H1 (cell line): Measurements from ENCODE around the gene AGBL4. TPM values are rescaled to one million over a fixed set of nuclear protein-coding genes. Genes with fewer than 3 reads are reported as not detected.

Experiments
- CTCF ChIA-PET: fragments of 300-600 bp; sonication (Branson Sonifier 250); formaldehyde crosslinking; loops from one replicate; lab custom pipeline; 2021; ENCODE audit not compliant: partially characterized antibody; lab: Charles Lee
- POLR2A ChIA-PET: fragments of 300-600 bp; sonication (Branson Sonifier 250); formaldehyde crosslinking; loops from one replicate; lab custom pipeline; 2021; ENCODE audit warnings: inconsistent platforms; ENCODE audit not compliant: partially characterized antibody; lab: Charles Lee
- DNase-seq, 2 experiments: peaks; one replicate each; pipeline versions ENCODE4 v3.0.0 to v3.0.0-alpha.2; 2010 to 2022; ENCODE audit warnings: low spot score in 2 of 2, low read depth in 1 of 2, mixed read lengths in 1 of 2
- FAIRE-seq: peaks from 2 replicates; lab custom pipeline; 2011; peaks lifted over from hg19 to GRCh38; lab: Jason Lieb, UNC
- H2AFZ ChIP-seq: 2 replicates; pipeline ENCODE4 v1.8.1; 2012; ENCODE audit warnings: low read length, inconsistent platforms
- H2AK5ac ChIP-seq: 2 replicates; pipeline ENCODE4 v1.6.1; 2013; ENCODE audit warnings: low read depth, low read length
- H2BK120ac ChIP-seq: replicated peaks from 2 replicates; pipeline ENCODE3; 2013; ENCODE audit warnings: low read depth, low read length, inconsistent platforms
- H2BK12ac ChIP-seq: 2 replicates; pipeline ENCODE4 v1.6.1; 2013; ENCODE audit warnings: low read depth, low read length
- H2BK15ac ChIP-seq: 2 replicates; pipeline ENCODE4 v1.6.1; 2013; ENCODE audit warnings: low read length
- H2BK20ac ChIP-seq: 2 replicates; pipeline ENCODE4 v1.6.1; 2013; ENCODE audit warnings: low read length
- H2BK5ac ChIP-seq: 2 replicates; pipeline ENCODE4 v1.6.1; 2013; ENCODE audit warnings: low read depth, low read length
- H3K14ac ChIP-seq: 2 replicates; pipeline ENCODE4 v1.6.1; 2013; ENCODE audit warnings: inconsistent platforms; ENCODE audit not compliant: insufficient read length
- H3K18ac ChIP-seq: 2 replicates; pipeline ENCODE4 v1.6.1; 2013; ENCODE audit warnings: low read length; ENCODE audit errors: extremely low read depth
- H3K23ac ChIP-seq: 2 replicates; pipeline ENCODE4 v1.6.1; 2013; ENCODE audit warnings: inconsistent platforms; ENCODE audit not compliant: insufficient read length
- H3K23me2 ChIP-seq: 2 replicates; pipeline ENCODE4 v1.6.1; 2013; ENCODE audit warnings: low read depth, low read length
- H3K27ac ChIP-seq: 2 replicates; pipeline ENCODE4 v1.6.1; 2011; ENCODE audit warnings: low read depth, low read length, inconsistent platforms
- H3K27me3 ChIP-seq, 4 experiments: replicated peaks in 1 of 4; 1 replicate in 1 of 4; 2 replicates in 3 of 4; pipeline versions ENCODE4 v1.6.1 to v1.8.1; 2011 to 2013; ENCODE audit warnings: low read length in 3 of 4, mild to moderate bottlenecking in 3 of 4, inconsistent platforms in 2 of 4, mixed read lengths in 2 of 4, moderate library complexity in 1 of 4; ENCODE audit not compliant: control insufficient read depth in 3 of 4, insufficient read depth in 3 of 4; ENCODE audit errors: extremely low read depth in 1 of 4
- H3K36me3 ChIP-seq, 4 experiments: 2 replicates each; pipeline versions ENCODE4 v1.6.1 to v1.8.1; 2011 to 2013; ENCODE audit warnings: mild to moderate bottlenecking in 4 of 4, low read length in 3 of 4, moderate library complexity in 2 of 4, control low read depth in 1 of 4, inconsistent platforms in 1 of 4; ENCODE audit not compliant: insufficient read depth in 4 of 4, control insufficient read depth in 2 of 4
- H3K4ac ChIP-seq: replicated peaks from 2 replicates; pipeline ENCODE3; 2013; ENCODE audit warnings: low read length, low read depth, mixed read lengths, inconsistent platforms; ENCODE audit not compliant: insufficient read length
- H3K4me1 ChIP-seq, 4 experiments: replicated peaks in 1 of 4; 1 replicate in 1 of 4; 2 replicates in 3 of 4; pipeline versions ENCODE4 v1.6.1 to v1.8.1; 2011 to 2013; ENCODE audit warnings: low read length in 3 of 4, inconsistent platforms in 2 of 4, mixed read lengths in 1 of 4; ENCODE audit not compliant: insufficient read depth in 4 of 4, control insufficient read depth in 3 of 4
- H3K4me2 ChIP-seq, 2 experiments: 2 replicates each; pipeline versions ENCODE4 v1.6.1 to v1.8.1; 2011 to 2013; ENCODE audit warnings: low read depth in 2 of 2, low read length in 2 of 2, control low read depth in 1 of 2, inconsistent platforms in 1 of 2, mild to moderate bottlenecking in 1 of 2; ENCODE audit not compliant: insufficient read depth in 1 of 2
- H3K4me3 ChIP-seq, 4 experiments: fragments of 200-600, 300-600 bp in 1 of 4; sonication (generic), shearing (Covaris generic), sonication (Bioruptor Twin) in 1 of 4; 2 replicates each; pipeline versions ENCODE4 v1.5.1 to v1.8.1; 2011 to 2016; ENCODE audit warnings: low read length in 4 of 4, low read depth in 3 of 4, control low read depth in 2 of 4, inconsistent platforms in 2 of 4, mild to moderate bottlenecking in 2 of 4, mixed read lengths in 1 of 4, moderate library complexity in 1 of 4; ENCODE audit not compliant: insufficient read depth in 2 of 4; ENCODE audit errors: extremely low read depth in 1 of 4
- H3K56ac ChIP-seq: replicated peaks from 2 replicates; pipeline ENCODE3; 2013; ENCODE audit warnings: low read depth, mild to moderate bottlenecking, mixed read lengths, low read length, inconsistent platforms; ENCODE audit not compliant: insufficient read length
- H3K79me1 ChIP-seq: 2 replicates; pipeline ENCODE4 v1.6.1; 2013; ENCODE audit warnings: low read depth, low read length, control low read depth
- H3K79me2 ChIP-seq, 2 experiments: 2 replicates each; pipeline versions ENCODE4 v1.6.1 to v1.8.1; 2012 to 2013; ENCODE audit warnings: low read length in 2 of 2, mild to moderate bottlenecking in 2 of 2, inconsistent platforms in 1 of 2; ENCODE audit not compliant: insufficient read depth in 2 of 2, control insufficient read depth in 1 of 2
- H3K9ac ChIP-seq, 4 experiments: replicated peaks in 1 of 4; 1 replicate in 1 of 4; 2 replicates in 3 of 4; pipeline versions ENCODE4 v1.6.1 to v1.8.1; 2011 to 2013; ENCODE audit warnings: low read depth in 3 of 4, low read length in 3 of 4, control low read depth in 2 of 4, mild to moderate bottlenecking in 2 of 4, moderate library complexity in 2 of 4, inconsistent platforms in 1 of 4; ENCODE audit errors: extremely low read depth in 1 of 4
- H3K9me3 ChIP-seq, 2 experiments: 2 replicates each; pipeline versions ENCODE4 v1.6.1 to v1.8.1; 2012 to 2013; ENCODE audit warnings: mild to moderate bottlenecking in 2 of 2, moderate library complexity in 2 of 2, control low read depth in 1 of 2, inconsistent platforms in 1 of 2, low read depth in 1 of 2, low read length in 1 of 2, mixed read lengths in 1 of 2; ENCODE audit not compliant: insufficient read depth in 2 of 2
- H4K20me1 ChIP-seq, 2 experiments: replicated peaks in 1 of 2; 2 replicates each; pipeline versions ENCODE3 to v1.8.1; 2011 to 2013; ENCODE audit warnings: inconsistent platforms in 2 of 2, low read length in 2 of 2, mild to moderate bottlenecking in 1 of 2; ENCODE audit not compliant: insufficient read depth in 2 of 2, control insufficient read depth in 1 of 2
- H4K5ac ChIP-seq: 2 replicates; pipeline ENCODE4 v1.6.1; 2013; ENCODE audit warnings: low read length, low read depth, mixed read lengths, inconsistent platforms; ENCODE audit not compliant: insufficient read length
- H4K8ac ChIP-seq: 2 replicates; pipeline ENCODE4 v1.8.0; 2013; ENCODE audit warnings: mild to moderate bottlenecking, moderate library complexity, low read length, inconsistent platforms; ENCODE audit not compliant: insufficient read depth; ENCODE audit errors: extremely low read depth
- H4K91ac ChIP-seq: replicated peaks from 2 replicates; pipeline ENCODE3; 2013; ENCODE audit warnings: low read length, mixed read lengths, inconsistent platforms; ENCODE audit not compliant: insufficient read length
- BACH1 ChIP-seq: IDR thresholded peaks from 2 replicates; pipeline ENCODE4 v1.6.1; 2012; ENCODE audit warnings: low read length, improper control_type of control experiment
- BCL11A ChIP-seq, 2 experiments: IDR thresholded peaks; one replicate each; pipeline ENCODE4 v1.6.1; 2011; ENCODE audit warnings: low read depth in 2 of 2, low read length in 2 of 2, mild to moderate bottlenecking in 2 of 2
- BRCA1 ChIP-seq: IDR thresholded peaks from 2 replicates; pipeline ENCODE4 v1.6.1; 2012; ENCODE audit warnings: low read depth, low read length, improper control_type of control experiment
- CBX5 ChIP-seq: fragments of 300-800, 300-1000 bp; sonication (generic); IDR thresholded peaks from 2 replicates; pipeline ENCODE4 v1.7.1; 2016; ENCODE audit warnings: antibody characterized with exemption, low read length, low read depth
- HDAC2 ChIP-seq, 2 experiments: fragments of 300-600 bp in 1 of 2; sonication (generic) in 1 of 2; IDR thresholded peaks; 2 replicates each; pipeline ENCODE4 v1.6.1; 2011 to 2012; ENCODE audit warnings: low read depth in 2 of 2, low read length in 2 of 2, mild to moderate bottlenecking in 2 of 2, moderate library complexity in 2 of 2, borderline replicate concordance in 1 of 2, inconsistent platforms in 1 of 2
- MAX ChIP-seq: IDR thresholded peaks from 2 replicates; pipeline ENCODE4 v1.6.1; 2012; ENCODE audit warnings: inconsistent platforms
- RAD21 ChIP-seq, 2 experiments: IDR thresholded peaks in 1 of 2; conservative IDR thresholded peaks in 1 of 2; 2 replicates each; pipeline ENCODE4 v1.6.1; 2011; ENCODE audit warnings: low read depth in 2 of 2, low read length in 2 of 2, improper control_type of control experiment in 1 of 2, inconsistent platforms in 1 of 2, mild to moderate bottlenecking in 1 of 2, moderate library complexity in 1 of 2
- RNF2 ChIP-seq: fragments of 200-900, 300-1000 bp; sonication (generic); IDR thresholded peaks from 2 replicates; pipeline ENCODE4 v1.7.1; 2016; ENCODE audit warnings: borderline replicate concordance, low read depth, mild to moderate bottlenecking, antibody characterized with exemption, low read length; ENCODE audit not compliant: poor library complexity, severe bottlenecking; ENCODE audit errors: missing control alignments
- SAP30 ChIP-seq: fragments of 300-600 bp; sonication (generic); IDR thresholded peaks from 2 replicates; pipeline ENCODE4 v1.7.1; 2012; ENCODE audit warnings: low read length, moderate library complexity, mild to moderate bottlenecking, inconsistent platforms; ENCODE audit not compliant: insufficient read depth, insufficient replicate concordance
- SP4 ChIP-seq: IDR thresholded peaks from 2 replicates; pipeline ENCODE4 v1.6.1; 2012; ENCODE audit warnings: low read length, inconsistent platforms
- TAF1 ChIP-seq: IDR thresholded peaks from 2 replicates; pipeline ENCODE4 v1.6.1; 2011; ENCODE audit warnings: mild to moderate bottlenecking, low read depth, low read length
- WGBS, 2 experiments: shearing (Covaris generic) in 1 of 2; methylation state at CpG; one replicate each; pipeline versions ENCODE4 v1.1.6 to v1.1.7; 2013 to 2015; ENCODE audit warnings: low lambda C conversion rate in 2 of 2, mixed read lengths in 2 of 2, inconsistent platforms in 1 of 2, low coverage in 1 of 2, missing lambda C conversion rate in 1 of 2; ENCODE audit not compliant: insufficient replicate concordance in 2 of 2, insufficient coverage in 1 of 2, insufficient read length in 1 of 2; ENCODE audit errors: extremely low coverage in 1 of 2, missing lambda C conversion rate in 1 of 2; 5-methylcytosine and 5-hydroxymethylcytosine counted together
- polyA plus RNA-seq, 7 experiments: library from polyadenylated mRNA; depleted of rRNA in 3 of 7; stranded (reverse) in 5 of 7; unstranded in 2 of 7; fragments of >200 nt in 5 of 7; fragments of 200-250 nt in 2 of 7; gene quantifications; 1 replicate in 5 of 7; 2 replicates in 1 of 7; 4 replicates in 1 of 7; pipeline versions ENCODE4 v1.2.1 to v1.2.3, GENCODE V29; 2011 to 2013; ENCODE audit warnings: missing spikeins in 2 of 7, mixed read lengths in 2 of 7
- total RNA-seq: library from RNA; stranded (reverse); fragmentation: NEBNext Ultra II Directional; extraction: Animal tissue kit (Norgen Biotek cat#: 25700); gene quantifications from 2 replicates; pipeline ENCODE4 v1.2.1, GENCODE V29; 2021
- TF ChIP-seq, protein P1 (sequence below): IDR thresholded peaks from 2 replicates; pipeline ENCODE4 v1.6.1; 2011; ENCODE audit warnings: low read depth, mild to moderate bottlenecking, low read length; ENCODE audit not compliant: insufficient read depth

AGBL4 gene
- total and polyA plus RNA-seq, 2 of the 8 experiments (the other 6 are each of a cell fraction or from before 2014, with no cell fraction given) = 0.41 to 0.45 TPM

GRCh38 chr1:49085079-49085478 is 938.7 kb downstream of the AGBL4 start:
- Histone ChIP-seq H3K79me1 (no peaks in the 10 kb centered on the region), H3K18ac (no peak overlapping the region), H2AK5ac (no peak overlapping the region), H2BK15ac (no peak overlapping the region), H3K4me1 (no peaks in the 10 kb centered on the region), H4K8ac (no peak overlapping the region), H3K14ac (no peak overlapping the region), H2BK5ac (no peak overlapping the region), H2AFZ (no peak overlapping the region), H2BK120ac (no peak overlapping the region), H3K56ac (no peak overlapping the region), H3K23me2 (no peaks in the 10 kb centered on the region), H3K9ac (no peak overlapping the region), H3K36me3 (no peaks in the 10 kb centered on the region), H2BK20ac (no peak overlapping the region), H3K4me2 (no peak overlapping the region), H3K27ac (no peak overlapping the region), H3K9me3 (peaks cover 74 to 75% of the 10 kb centered on the region in 2 experiments), H3K27me3 (no peaks in the 10 kb centered on the region), H4K20me1 (no peaks in the 10 kb centered on the region), H3K4ac (no peak overlapping the region), H3K23ac (no peak overlapping the region), H3K4me3 (no peak overlapping the region), H4K91ac (no peak overlapping the region), H3K79me2 (no peaks in the 10 kb centered on the region), H4K5ac (no peak overlapping the region), H2BK12ac (no peak overlapping the region)
- 85% methylated on average over 3 of the region's 3 CpGs; no CpG with 5 or more reads in 1 of the 2 experiments for WGBS, 2 experiments
- ChIA-PET CTCF (no interaction called here), POLR2A (no interaction called here)
- TF ChIP-seq CBX5 = no peak
- no peak for TF ChIP-seq MAX
- TF ChIP-seq SAP30 = no peak
- TF ChIP-seq BACH1 = no peak
- TF ChIP-seq HDAC2 (IDR thresholded peaks at IDR 0.05; ENCODE audit: borderline replicate concordance in 1 of 2, low read depth in 2 of 2, low read length in 2 of 2) = no peak
- no peak for TF ChIP-seq SP4
- TF ChIP-seq TAF1 = no peak
- no peak for TF ChIP-seq RNF2
- no peak for TF ChIP-seq RAD21 (IDR thresholded peaks at IDR 0.05 in 1 of 2, conservative IDR thresholded peaks at IDR 0.05 in 1 of 2; ENCODE audit: low read depth in 2 of 2, low read length in 2 of 2)
- TF ChIP-seq, protein P1, sequence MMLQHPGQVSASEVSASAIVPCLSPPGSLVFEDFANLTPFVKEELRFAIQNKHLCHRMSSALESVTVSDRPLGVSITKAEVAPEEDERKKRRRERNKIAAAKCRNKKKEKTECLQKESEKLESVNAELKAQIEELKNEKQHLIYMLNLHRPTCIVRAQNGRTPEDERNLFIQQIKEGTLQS = no peak
- no peak for TF ChIP-seq BCL11A (IDR thresholded peaks at IDR 0.05; ENCODE audit: low read depth in 2 of 2, low read length in 2 of 2)
- TF ChIP-seq BRCA1 = no peak
- FAIRE-seq (no peak), DNase-seq (no peak)
